Measurements from ENCODE around the gene TULP4.
"Not testable (repeated sequence)": the region's sequence is repeated elsewhere in the genome, so short reads cannot be mapped to it uniquely, and the experiment has no call there.

Gene TULP4

DNA sequence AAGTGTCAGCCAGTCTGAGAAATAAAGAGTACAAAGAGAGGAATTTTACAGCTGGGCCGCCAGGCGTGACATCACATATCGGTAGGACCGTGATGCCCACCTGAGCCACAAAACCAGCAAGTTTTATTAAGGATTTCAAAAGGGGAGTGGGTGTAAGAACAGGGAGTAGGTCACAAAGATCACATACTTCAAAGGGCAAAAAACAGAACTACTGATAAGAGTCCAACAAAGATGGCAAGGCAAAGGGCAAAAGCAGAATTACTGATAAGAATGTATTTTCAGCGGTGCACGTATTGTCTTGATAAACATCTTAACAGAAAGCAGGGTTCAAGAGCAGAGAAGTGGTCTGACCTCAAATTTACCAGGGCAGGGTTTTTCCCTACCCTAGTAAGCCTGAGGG, 33.2 kb downstream of the TULP4 start:
- not testable (repeated sequence) for H3K18ac ChIP-seq (ENCODE audit: low read depth in 1 of 2, low read length in 2 of 2); H2BK12ac ChIP-seq (ENCODE audit: low read length in 2 of 2); H3K4me3 ChIP-seq (ENCODE audit: insufficient read depth in 1 of 2, low read depth in 1 of 2, low read length in 2 of 2); H3K4me2 ChIP-seq (ENCODE audit: low read length, poor library complexity, severe bottlenecking); H3K36me3 ChIP-seq (ENCODE audit: control insufficient read depth in 1 of 2, insufficient read depth in 2 of 2, low read depth in 1 of 2, low read length in 2 of 2); H2AK5ac ChIP-seq (ENCODE audit: low read length, severe bottlenecking); H2BK5ac ChIP-seq (ENCODE audit: low read depth, low read length, poor library complexity, severe bottlenecking); H3K4me1 ChIP-seq (ENCODE audit: control insufficient read depth, insufficient read depth, low read depth, low read length); DNase-seq; H3K27ac ChIP-seq (ENCODE audit: low read length, poor library complexity, severe bottlenecking); H2AFZ ChIP-seq (ENCODE audit: low read depth, low read length); H3K9me3 ChIP-seq (ENCODE audit: control insufficient read depth, low read length); H3K27me3 ChIP-seq (ENCODE audit: control insufficient read depth in 1 of 2, insufficient read depth in 1 of 2, low read length in 2 of 2); H3K14ac ChIP-seq (ENCODE audit: low read length in 2 of 2); H3K4ac ChIP-seq (ENCODE audit: low read depth in 1 of 2, low read length in 2 of 2); H2BK15ac ChIP-seq (ENCODE audit: low read depth, poor library complexity, severe bottlenecking); H3K9ac ChIP-seq (ENCODE audit: low read length); H4K91ac ChIP-seq (ENCODE audit: low read length); H2BK120ac ChIP-seq (ENCODE audit: low read depth, low read length); H4K8ac ChIP-seq (ENCODE audit: low read length); H3K23ac ChIP-seq (ENCODE audit: low read length in 2 of 2)
- WGBS: 98% methylated on average over 6 of the region's 6 CpGs
- peaks cover 22% of the 10 kb centered on the region for H3K79me1 ChIP-seq (replicated peaks; ENCODE audit: low read length, poor library complexity, severe bottlenecking)

DNA sequence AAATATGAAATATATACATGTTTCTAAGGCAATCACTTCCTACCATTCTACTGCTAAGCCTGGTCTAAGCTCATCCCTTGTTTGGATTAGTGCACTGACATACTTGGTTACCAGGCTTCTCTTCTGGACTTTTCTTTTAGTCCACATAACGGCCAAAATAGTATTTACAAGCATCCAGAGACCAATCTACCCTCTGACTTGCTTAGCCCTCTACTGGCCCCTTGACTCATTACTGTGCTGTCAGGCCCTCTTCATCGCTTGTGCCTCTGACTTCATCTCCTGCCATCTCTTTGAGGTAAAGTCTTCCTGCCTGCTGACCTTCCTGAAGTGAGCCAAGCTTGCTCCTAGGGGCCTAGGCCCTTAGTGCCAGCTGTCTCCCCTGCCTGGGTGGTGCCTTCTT, 35.1 kb downstream of the TULP4 start:
- no peaks in the 10 kb centered on the region for H3K4me1 ChIP-seq (ENCODE audit: control insufficient read depth, insufficient read depth, low read depth, low read length)
- H2AFZ ChIP-seq (ENCODE audit: low read depth, low read length): no peak overlapping the region
- H3K4ac ChIP-seq (ENCODE audit: low read depth in 1 of 2, low read length in 2 of 2): no peak overlapping the region
- 98% methylated on average over 2 of the region's 2 CpGs for WGBS
- H2BK15ac ChIP-seq (ENCODE audit: low read depth, poor library complexity, severe bottlenecking): no peak overlapping the region
- no peak overlapping the region for H2BK5ac ChIP-seq (ENCODE audit: low read depth, low read length, poor library complexity, severe bottlenecking)
- H3K14ac ChIP-seq (ENCODE audit: low read length in 2 of 2): no peak overlapping the region
- no peak overlapping the region for H2BK12ac ChIP-seq (ENCODE audit: low read length in 2 of 2)
- DNase-seq: no peak
- H4K8ac ChIP-seq (ENCODE audit: low read length): no peak overlapping the region
- no peaks in the 10 kb centered on the region for H3K9me3 ChIP-seq (ENCODE audit: control insufficient read depth, low read length)
- no peaks in the 10 kb centered on the region for H3K27me3 ChIP-seq (ENCODE audit: control insufficient read depth in 1 of 2, insufficient read depth in 1 of 2, low read length in 2 of 2)
- no peak overlapping the region for H3K4me2 ChIP-seq (ENCODE audit: low read length, poor library complexity, severe bottlenecking)
- no peak overlapping the region for H2AK5ac ChIP-seq (ENCODE audit: low read length, severe bottlenecking)
- no peak overlapping the region for H3K18ac ChIP-seq (ENCODE audit: low read depth in 1 of 2, low read length in 2 of 2)
- H3K4me3 ChIP-seq (ENCODE audit: insufficient read depth in 1 of 2, low read depth in 1 of 2, low read length in 2 of 2): no peak overlapping the region
- H3K27ac ChIP-seq (ENCODE audit: low read length, poor library complexity, severe bottlenecking): no peak overlapping the region
- no peak overlapping the region for H2BK120ac ChIP-seq (ENCODE audit: low read depth, low read length)
- H3K23ac ChIP-seq (ENCODE audit: low read length in 2 of 2): no peak overlapping the region
- H3K9ac ChIP-seq (ENCODE audit: low read length): no peak overlapping the region
- H4K91ac ChIP-seq (ENCODE audit: low read length): no peak overlapping the region
- H3K36me3 ChIP-seq (ENCODE audit: control insufficient read depth in 1 of 2, insufficient read depth in 2 of 2, low read depth in 1 of 2, low read length in 2 of 2): peaks cover 0 to 3% of the 10 kb centered on the region in 2 experiments
- H3K79me1 ChIP-seq (replicated peaks; ENCODE audit: low read length, poor library complexity, severe bottlenecking): peaks cover 27% of the 10 kb centered on the region

DNA sequence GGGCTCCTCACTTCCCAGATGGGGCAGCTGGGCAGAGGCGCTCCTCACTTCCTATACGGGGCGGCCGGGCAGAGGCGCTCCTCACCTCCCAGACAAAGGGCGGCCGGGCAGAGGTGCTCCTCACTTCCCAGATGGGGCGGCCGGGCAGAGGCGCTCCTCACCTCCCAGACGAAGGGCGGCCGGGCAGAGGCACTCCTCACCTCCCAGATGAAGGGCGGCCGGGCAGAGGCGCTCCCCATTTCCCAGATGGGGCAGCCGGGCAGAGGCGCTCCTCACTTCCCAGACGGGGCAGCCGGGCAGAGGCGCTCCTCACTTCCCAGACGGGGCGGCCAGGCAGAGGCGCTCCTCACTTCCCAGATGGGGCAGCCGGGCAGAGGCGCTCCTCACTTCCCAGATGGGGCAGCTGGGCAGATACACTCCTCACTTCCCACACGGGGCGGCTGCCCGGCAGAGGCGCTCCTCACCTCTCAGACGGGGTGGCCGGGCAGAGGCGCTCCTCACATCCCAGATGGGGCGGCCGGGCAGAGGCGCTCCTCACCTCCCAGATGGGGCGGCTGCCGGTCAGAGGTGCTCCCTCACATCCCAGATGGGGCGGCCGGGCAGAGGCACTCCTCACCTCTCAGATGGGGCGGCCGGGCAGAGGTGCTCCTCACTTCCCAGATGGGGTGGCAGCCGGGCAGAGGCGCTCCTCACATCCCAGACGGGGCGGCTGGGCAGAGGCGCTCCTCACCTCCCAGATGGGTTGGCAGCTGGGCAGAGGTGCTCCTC, 36.7 kb downstream of the TULP4 start:
- H2BK120ac ChIP-seq (ENCODE audit: low read depth, low read length); H4K8ac ChIP-seq (ENCODE audit: low read length); H3K9me3 ChIP-seq (ENCODE audit: control insufficient read depth, low read length); H3K36me3 ChIP-seq (ENCODE audit: control insufficient read depth in 1 of 2, insufficient read depth in 2 of 2, low read depth in 1 of 2, low read length in 2 of 2); H3K27me3 ChIP-seq (ENCODE audit: control insufficient read depth in 1 of 2, insufficient read depth in 1 of 2, low read length in 2 of 2); H3K23ac ChIP-seq (ENCODE audit: low read length in 2 of 2); H3K4me2 ChIP-seq (ENCODE audit: low read length, poor library complexity, severe bottlenecking); H3K14ac ChIP-seq (ENCODE audit: low read length in 2 of 2); H2BK15ac ChIP-seq (ENCODE audit: low read depth, poor library complexity, severe bottlenecking); H3K4me1 ChIP-seq (ENCODE audit: control insufficient read depth, insufficient read depth, low read depth, low read length); H3K18ac ChIP-seq (ENCODE audit: low read depth in 1 of 2, low read length in 2 of 2); H3K4me3 ChIP-seq (ENCODE audit: insufficient read depth in 1 of 2, low read depth in 1 of 2, low read length in 2 of 2); DNase-seq; H4K91ac ChIP-seq (ENCODE audit: low read length); H2AFZ ChIP-seq (ENCODE audit: low read depth, low read length); H2BK12ac ChIP-seq (ENCODE audit: low read length in 2 of 2); H2AK5ac ChIP-seq (ENCODE audit: low read length, severe bottlenecking); H3K27ac ChIP-seq (ENCODE audit: low read length, poor library complexity, severe bottlenecking); H2BK5ac ChIP-seq (ENCODE audit: low read depth, low read length, poor library complexity, severe bottlenecking); H3K4ac ChIP-seq (ENCODE audit: low read depth in 1 of 2, low read length in 2 of 2); H3K9ac ChIP-seq (ENCODE audit: low read length): not testable (repeated sequence)
- WGBS: 91% methylated on average over 37 of the region's 47 CpGs
- H3K79me1 ChIP-seq (replicated peaks; ENCODE audit: low read length, poor library complexity, severe bottlenecking): peaks cover 25% of the 10 kb centered on the region

DNA sequence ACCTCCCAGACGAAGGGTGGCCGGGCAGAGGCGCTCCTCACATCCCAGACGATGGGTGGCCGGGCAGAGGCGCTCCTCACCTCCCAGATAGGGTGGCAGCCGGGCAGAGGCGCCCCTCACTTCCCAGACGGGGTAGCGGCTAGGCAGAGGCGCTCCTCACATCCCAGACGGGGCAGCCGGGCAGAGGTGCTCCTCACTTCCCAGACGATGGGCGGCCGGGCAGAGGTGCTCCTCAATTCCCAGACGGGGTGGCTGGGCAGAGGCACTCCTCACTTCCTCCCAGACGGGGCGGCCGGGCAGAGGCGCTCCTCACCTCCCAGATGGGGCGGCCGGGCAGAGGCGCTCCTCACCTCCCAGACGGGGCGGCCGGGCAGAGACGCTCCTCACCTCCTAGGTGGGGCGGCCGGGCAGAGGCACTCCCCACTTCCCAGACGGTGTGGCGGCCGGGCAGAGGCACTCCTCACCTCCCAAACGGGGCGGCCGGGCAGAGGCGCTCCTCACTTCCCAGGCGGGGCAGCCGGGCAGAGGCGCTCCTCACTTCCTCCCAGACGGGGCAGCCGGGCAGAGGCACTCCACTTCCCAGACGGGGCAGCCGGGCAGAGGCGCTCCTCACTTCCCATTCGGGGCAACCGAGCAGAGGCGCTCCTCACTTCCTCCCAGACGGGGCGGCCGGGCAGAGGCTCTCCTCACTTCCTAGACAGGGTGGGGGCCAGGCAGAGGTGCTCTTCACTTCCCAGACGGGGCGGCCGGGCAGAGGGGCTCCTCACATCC, 37.4 kb downstream of the TULP4 start:
- not testable (repeated sequence) for DNase-seq; H3K4me1 ChIP-seq (ENCODE audit: control insufficient read depth, insufficient read depth, low read depth, low read length); H3K23ac ChIP-seq (ENCODE audit: low read length in 2 of 2); H3K4ac ChIP-seq (ENCODE audit: low read depth in 1 of 2, low read length in 2 of 2); H2AFZ ChIP-seq (ENCODE audit: low read depth, low read length); H2BK12ac ChIP-seq (ENCODE audit: low read length in 2 of 2); H2BK15ac ChIP-seq (ENCODE audit: low read depth, poor library complexity, severe bottlenecking); H3K9me3 ChIP-seq (ENCODE audit: control insufficient read depth, low read length); H2BK120ac ChIP-seq (ENCODE audit: low read depth, low read length); H3K4me2 ChIP-seq (ENCODE audit: low read length, poor library complexity, severe bottlenecking); H2BK5ac ChIP-seq (ENCODE audit: low read depth, low read length, poor library complexity, severe bottlenecking); H3K36me3 ChIP-seq (ENCODE audit: control insufficient read depth in 1 of 2, insufficient read depth in 2 of 2, low read depth in 1 of 2, low read length in 2 of 2); H2AK5ac ChIP-seq (ENCODE audit: low read length, severe bottlenecking); H3K18ac ChIP-seq (ENCODE audit: low read depth in 1 of 2, low read length in 2 of 2); H3K9ac ChIP-seq (ENCODE audit: low read length); H3K27ac ChIP-seq (ENCODE audit: low read length, poor library complexity, severe bottlenecking); H3K4me3 ChIP-seq (ENCODE audit: insufficient read depth in 1 of 2, low read depth in 1 of 2, low read length in 2 of 2); H4K91ac ChIP-seq (ENCODE audit: low read length); H3K14ac ChIP-seq (ENCODE audit: low read length in 2 of 2); H3K27me3 ChIP-seq (ENCODE audit: control insufficient read depth in 1 of 2, insufficient read depth in 1 of 2, low read length in 2 of 2); H4K8ac ChIP-seq (ENCODE audit: low read length)
- WGBS: 98% methylated on average over 48 of the region's 54 CpGs
- H3K79me1 ChIP-seq (replicated peaks; ENCODE audit: low read length, poor library complexity, severe bottlenecking): peaks cover 26% of the 10 kb centered on the region
